Mucosa of stomach (tissue), 1 donor: ENCODE data around the gene NQO2.
"Not testable (repeated sequence)": the region's sequence is repeated elsewhere in the genome, so short reads cannot be mapped to it uniquely, and the experiment has no call there.

Source experiments
- H3K27me3 ChIP-seq: one replicate; pipeline ENCODE4 v1.7.0; 2013; ENCODE audit warnings: mild to moderate bottlenecking, low read length; ENCODE audit not compliant: control insufficient read depth, insufficient read depth
- H3K36me3 ChIP-seq: one replicate; pipeline ENCODE4 v1.7.0; 2013; ENCODE audit warnings: low read length; ENCODE audit not compliant: control insufficient read depth, insufficient read depth
- H3K4me1 ChIP-seq: one replicate; pipeline ENCODE4 v1.7.0; 2013; ENCODE audit warnings: mild to moderate bottlenecking, low read length; ENCODE audit not compliant: control insufficient read depth, insufficient read depth
- H3K4me3 ChIP-seq: one replicate; pipeline ENCODE4 v1.7.0; 2013; ENCODE audit warnings: low read length
- H3K9ac ChIP-seq: one replicate; pipeline ENCODE4 v1.7.0; 2013; ENCODE audit warnings: mild to moderate bottlenecking, low read length, moderate library complexity
- H3K9me3 ChIP-seq: one replicate; pipeline ENCODE4 v1.7.0; 2013; ENCODE audit warnings: mild to moderate bottlenecking, low read length, moderate library complexity; ENCODE audit not compliant: control insufficient read depth
- donor health status: Pancreatic carcinoma.

The NQO2 gene

DNA sequence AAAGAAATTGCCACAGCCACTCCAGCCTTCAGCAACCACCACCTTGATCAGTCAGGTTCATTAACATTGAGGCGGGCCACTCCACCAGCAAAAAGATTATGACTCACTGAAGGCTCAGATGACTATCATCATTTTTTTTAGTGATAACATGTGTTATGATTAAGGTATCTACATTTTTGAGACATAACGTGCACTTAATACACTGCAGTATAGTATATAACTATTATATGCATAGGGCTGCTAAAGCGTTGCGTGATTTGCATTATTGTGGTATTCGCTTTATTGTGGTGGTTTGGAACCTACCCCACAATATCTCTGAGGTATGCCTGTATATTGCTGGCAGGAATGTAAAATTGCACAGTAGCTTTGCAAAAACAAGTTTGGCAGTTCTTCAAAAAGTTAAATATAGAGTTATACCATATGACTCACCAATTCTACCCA, 61.8 kb downstream of the NQO2 start:
- Histone ChIP-seq H3K9ac (no peak overlapping the region), H3K27me3 (no peaks in the 10 kb centered on the region), H3K4me1 (peaks cover 8% of the 10 kb centered on the region), H3K9me3 (no peaks in the 10 kb centered on the region), H3K36me3 (no peaks in the 10 kb centered on the region), H3K4me3 (no peak overlapping the region)

DNA sequence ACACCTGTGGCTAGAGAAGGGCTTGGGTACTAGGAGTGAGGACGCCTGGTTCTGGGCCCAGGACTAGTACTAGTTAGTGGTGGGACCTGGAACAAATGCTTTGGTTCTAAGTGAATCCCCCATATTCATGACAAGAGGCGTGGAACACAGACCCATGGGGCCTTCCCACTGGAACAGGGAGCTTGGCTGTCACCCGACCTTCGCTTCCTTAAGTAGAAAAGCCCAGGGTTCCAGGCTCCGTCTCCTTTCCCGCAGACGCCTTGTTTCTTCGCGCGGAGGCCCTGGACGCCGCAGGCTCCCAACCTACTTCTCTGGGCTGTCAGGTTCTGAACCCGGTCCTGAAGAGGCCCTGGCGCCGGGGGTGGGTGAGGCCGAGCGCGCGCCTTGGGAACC, 63.6 kb downstream of the NQO2 start:
- not testable (repeated sequence) for H3K9me3 ChIP-seq, H3K27me3 ChIP-seq, H3K36me3 ChIP-seq, H3K4me1 ChIP-seq
- peak overlapping the region; percentile 38 for H3K4me3 ChIP-seq
- H3K9ac ChIP-seq, result peak overlapping the region; percentile 69

DNA sequence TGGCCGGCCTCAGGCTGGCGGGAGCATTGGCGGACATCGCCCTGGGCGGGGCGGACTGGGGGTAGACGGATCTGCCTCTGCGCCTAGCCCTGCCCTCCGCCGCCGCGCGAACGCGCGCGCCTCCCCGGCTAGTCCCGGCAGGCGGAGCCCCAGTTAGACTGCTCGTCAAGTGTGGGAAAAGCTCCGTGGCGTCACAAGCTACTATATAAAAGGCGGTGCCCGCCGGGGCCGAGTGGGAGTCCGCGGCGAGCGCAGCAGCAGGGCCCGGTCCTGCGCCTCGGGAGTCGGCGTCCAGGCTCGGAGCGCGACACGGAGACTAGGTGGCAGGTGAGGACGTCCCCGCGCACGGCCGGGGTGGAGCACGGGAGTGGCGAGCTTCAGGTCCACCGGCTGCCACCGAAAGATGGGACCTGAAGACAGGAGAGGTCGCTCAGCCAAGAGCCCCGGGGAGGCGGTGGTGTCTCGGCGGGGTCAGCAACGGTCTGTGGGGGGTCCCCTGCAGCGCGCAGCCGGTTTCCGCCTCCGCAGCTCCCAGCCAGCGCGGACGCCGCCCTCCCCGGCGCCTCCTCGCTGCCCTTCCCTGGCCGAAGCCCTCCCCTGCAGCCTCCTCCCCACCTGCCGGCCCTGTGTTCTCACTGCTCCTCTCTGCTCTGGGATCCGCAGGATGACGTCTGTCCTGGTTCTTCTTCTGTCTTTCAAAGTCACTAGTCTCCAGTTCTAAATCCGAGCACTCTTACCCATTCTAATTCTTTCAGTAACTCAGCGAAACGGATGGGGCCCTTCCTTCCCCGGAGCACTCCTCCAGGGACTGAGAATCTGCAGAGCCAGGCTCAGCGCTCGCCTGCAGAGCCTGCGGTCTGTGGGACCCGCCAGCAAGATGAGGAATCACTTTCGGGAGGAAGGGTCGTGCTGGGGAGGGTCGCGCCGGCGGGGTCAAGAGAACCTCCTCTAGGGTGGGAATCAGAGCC, 64.3 kb downstream of the NQO2 start:
- peak overlapping the region; percentile 69 for H3K9ac ChIP-seq
- H3K27me3 ChIP-seq, result no peaks in the 10 kb centered on the region
- no peaks in the 10 kb centered on the region for H3K36me3 ChIP-seq
- peaks cover 9% of the 10 kb centered on the region for H3K4me1 ChIP-seq
- H3K9me3 ChIP-seq, result no peaks in the 10 kb centered on the region
- H3K4me3 ChIP-seq, result peak overlapping the region; percentile 38

DNA sequence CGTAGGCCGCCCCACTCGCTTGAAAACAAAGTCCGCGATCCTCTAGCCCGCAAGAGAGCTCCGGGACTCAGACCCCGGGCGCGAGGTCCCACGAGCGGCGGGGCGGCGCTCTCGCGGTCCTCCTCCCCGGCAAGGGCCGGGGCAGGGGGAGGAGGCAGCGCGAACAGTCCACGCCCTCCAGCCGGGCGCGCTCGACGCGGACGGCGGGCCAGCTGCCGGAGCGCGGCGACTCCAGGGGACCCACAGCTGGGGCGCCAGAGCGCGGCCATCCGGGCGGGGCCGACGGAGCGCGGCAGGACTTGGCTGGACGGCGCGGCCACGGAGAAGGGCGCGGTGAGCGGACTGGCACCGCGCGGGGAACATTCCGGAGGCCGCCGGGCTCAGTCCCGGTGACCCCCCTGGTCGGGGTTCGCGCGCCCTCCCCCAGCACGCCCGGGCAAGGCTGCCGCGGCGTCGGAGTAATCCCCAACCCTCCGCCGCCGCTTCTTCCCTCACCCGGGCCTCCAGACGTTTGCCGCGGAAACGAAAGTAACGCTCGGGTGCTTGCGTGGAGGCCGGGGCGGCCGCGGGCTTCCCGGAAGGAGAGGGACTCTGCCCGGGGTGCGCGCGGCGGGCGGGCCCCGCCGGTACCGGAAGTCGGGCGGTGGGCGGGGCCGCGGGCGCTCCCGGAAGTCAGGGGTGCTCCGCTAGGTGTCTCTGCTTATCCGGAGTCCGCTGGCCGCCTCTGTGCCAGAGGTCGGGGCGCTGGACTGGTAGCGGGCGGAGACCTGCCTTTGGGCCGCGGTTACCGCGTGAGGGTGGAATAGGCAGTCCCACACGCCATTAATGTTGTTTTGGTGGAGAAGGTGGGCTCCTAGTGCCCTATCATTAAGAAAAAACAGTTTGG, 68.9 kb downstream of the NQO2 start, which contains the start of gene RIPK1:
Gene RIPK1, plus strand, starts transcription at position 166 of the 886 bp plus-strand sequence. CDS start 8,330 bp downstream, outside the sequence.
- H3K9ac ChIP-seq, result peak within 1 kb of the TSS; percentile 94
- H3K9me3 ChIP-seq, result no peaks in the 10 kb centered on the region
- peaks cover 20% of the 10 kb centered on the region for H3K4me1 ChIP-seq

More for the DNA sequence above, 68.9 kb downstream of the NQO2 start, which contains the start of gene RIPK1:
- H3K36me3 ChIP-seq, result no peaks in the 10 kb centered on the region
- peak within 1 kb of the TSS; percentile 94 for H3K4me3 ChIP-seq
- no peaks in the 10 kb centered on the region for H3K27me3 ChIP-seq
